ENCODE measurements around the gene RNF212.

GRCh38 chr4:1150875-1151274 is 37.5 kb upstream of the RNF212 start:
- TF ChIP-seq YY1 (IDR thresholded peaks at IDR 0.05; ENCODE audit: low read depth) (no peak), FOXM1 (IDR thresholded peaks at IDR 0.05; ENCODE audit: borderline replicate concordance, low read depth) (no peak), CEBPB (IDR thresholded peaks at IDR 0.05) (no peak), REST (IDR thresholded peaks at IDR 0.05; ENCODE audit: low read depth) (no peak), EP300 (IDR thresholded peaks at IDR 0.05; ENCODE audit: borderline replicate concordance) (no peak), MAX (IDR thresholded peaks at IDR 0.05) (no peak)

Measured in Ishikawa (cell line).